ENCODE measurements around the gene TLN1. TPM values are rescaled to one million over a fixed set of nuclear protein-coding genes. Genes with fewer than 3 reads are reported as not detected.

Gene TLN1
- polyA plus RNA-seq, 2 of the 4 experiments (the other 2 are of a cell fraction), result 65.5 to 108 TPM

GRCh38 chr9:35730486-35730854, 1.5 kb downstream of the TLN1 start:
- FAIRE-seq, result no peak

GRCh38 chr9:35729700-35730485, 2.1 kb downstream of the TLN1 start:
- ChIA-PET CTCF (interaction anchor here (0.9 to 31.4 kb wide), 18 partner anchors 8 to 613 kb away, joined by 3 to 758 read pairs (median 4); partner anchors contain the start of genes ARHGEF39, CCDC107, GBA2 and MSMP), POLR2A (interaction anchor here (0.9 to 3.6 kb wide), 4 partner anchors 18 to 72 kb away, joined by 3 to 41 read pairs (median 28); partner anchors contain the start of genes ARHGEF39, CCDC107, GBA2 and RGP1)
- peak; percentile 21 to 40; a peak in 3 of 6 replicates for ATAC-seq
- Histone ChIP-seq H3K9me3 (no peaks in the 10 kb centered on the region), H3K4me1 (peaks cover 54% of the 10 kb centered on the region), H3K27ac (peak overlapping the region; percentile 74 to 95; a peak in 5 of 6 replicates), H3K4me3 (peak overlapping the region; percentile 87), H3K4me2 (peak overlapping the region; percentile 74)
- WGBS (ENCODE audit: missing lambda C conversion rate), result 27% methylated on average over 6 of the region's 6 CpGs
- FAIRE-seq, result no peak
- peak; percentile 66 to 94 for DNase-seq (ENCODE audit: low read depth in 1 of 2, low spot score in 1 of 2)
- no peak for TF ChIP-seq PBX3 (IDR thresholded peaks at IDR 0.05)
- peak; percentile 48 for TF ChIP-seq CTCF (IDR thresholded peaks at IDR 0.05)
- peak; percentile 15 to 21; a peak in 1 of 5 replicates for TF ChIP-seq RAD21 (conservative IDR thresholded peaks at IDR 0.05 in 1 of 2, IDR thresholded peaks at IDR 0.05 in 1 of 2)
- TF ChIP-seq ZC3H11A (IDR thresholded peaks at IDR 0.05), result no peak
- TF ChIP-seq ZFP36 (IDR thresholded peaks at IDR 0.05; ENCODE audit: borderline replicate concordance, partially characterized antibody), result no peak
- TF ChIP-seq BCL3 (IDR thresholded peaks at IDR 0.05), result no peak
- TF ChIP-seq ESRRA (IDR thresholded peaks at IDR 0.05; ENCODE audit: borderline replicate concordance, low read length), result no peak
- TF ChIP-seq ZNF302 (CRISPR knock-in tag; IDR thresholded peaks at IDR 0.05), result no peak

More at GRCh38 chr9:35730486-35730854, 1.5 kb downstream of the TLN1 start:
- no peak for ATAC-seq
- Histone ChIP-seq H3K9me3 (no peaks in the 10 kb centered on the region), H3K27ac (peak overlapping the region; percentile 95 to 96; a peak in 5 of 6 replicates), H3K4me1 (peaks cover 54% of the 10 kb centered on the region), H3K4me3 (peak overlapping the region; percentile 87), H3K4me2 (peak overlapping the region; percentile 74)
- no peak for TF ChIP-seq TFCP2L1 (CRISPR knock-in tag; IDR thresholded peaks at IDR 0.05)
- TF ChIP-seq ZSCAN20 (CRISPR knock-in tag; IDR thresholded peaks at IDR 0.05), result no peak
- no peak for TF ChIP-seq RNF2 (IDR thresholded peaks at IDR 0.05; ENCODE audit: borderline replicate concordance, low read depth)
- TF ChIP-seq MYC (IDR thresholded peaks at IDR 0.05; ENCODE audit: borderline replicate concordance, low read length), result no peak
- TF ChIP-seq NPAS2 (CRISPR knock-in tag; IDR thresholded peaks at IDR 0.05; ENCODE audit: borderline replicate concordance), result no peak
- no peak for TF ChIP-seq BCL3 (IDR thresholded peaks at IDR 0.05)
- TF ChIP-seq ZFP36 (IDR thresholded peaks at IDR 0.05; ENCODE audit: borderline replicate concordance, partially characterized antibody), result no peak
- no peak for TF ChIP-seq KDM5A (IDR thresholded peaks at IDR 0.05)
- no peak for TF ChIP-seq CHD2 (IDR thresholded peaks at IDR 0.05; ENCODE audit: low read length, partially characterized antibody)
- TF ChIP-seq HDAC2 (IDR thresholded peaks at IDR 0.05), result no peak
- TF ChIP-seq POLR2AphosphoS2 (conservative IDR thresholded peaks at IDR 0.05; ENCODE audit: low read length), result no peak
- TF ChIP-seq RFX5 (IDR thresholded peaks at IDR 0.05), result no peak
- TF ChIP-seq HOXB13 (CRISPR knock-in tag; IDR thresholded peaks at IDR 0.05; ENCODE audit: low read depth), result no peak
- TF ChIP-seq GATA3 (IDR thresholded peaks at IDR 0.05; ENCODE audit: borderline replicate concordance), result no peak
- no peak for TF ChIP-seq RAD21 (conservative IDR thresholded peaks at IDR 0.05 in 1 of 2, IDR thresholded peaks at IDR 0.05 in 1 of 2)
- TF ChIP-seq E2F6 (IDR thresholded peaks at IDR 0.05; ENCODE audit: borderline replicate concordance, low read depth), result no peak
- TF ChIP-seq HES2 (IDR thresholded peaks at IDR 0.05), result no peak
- TF ChIP-seq MAX (IDR thresholded peaks at IDR 0.05), result no peak
- no peak for TF ChIP-seq ELK1 (IDR thresholded peaks at IDR 0.05; ENCODE audit: low read depth, low read length)
- CTCF ChIA-PET, result interaction anchor here (0.9 to 31.4 kb wide), 15 partner anchors 9 to 614 kb away, joined by 3 to 758 read pairs (median 20); partner anchors contain the start of genes ARHGEF39, CCDC107, GBA2 and MSMP
- POLR2A ChIA-PET, result interaction anchor here (0.9 to 3.6 kb wide), 5 partner anchors 17 to 126 kb away, joined by 3 to 41 read pairs (median 17); partner anchors contain the start of genes ARHGEF39, CCDC107, GBA2 and RGP1
- WGBS (ENCODE audit: missing lambda C conversion rate), result 90% methylated on average over 2 of the region's 2 CpGs
- no peak for DNase-seq (ENCODE audit: low read depth in 1 of 2, low spot score in 1 of 2)

Data from A549 (cell line).